Activated B cell treated with CpG ODN at 0.5 μM for 24 hours (primary cell): Measurements from ENCODE around the gene SH3PXD2B. TPM values are rescaled to one million over a fixed set of nuclear protein-coding genes. Genes with fewer than 3 reads are reported as not detected.

ENCODE experiments used
- ATAC-seq: fragments of 200-7000 bp; cut with Tn5 transposase; one replicate; pipeline ENCODE4 v1.10.0; 2021; ENCODE audit warnings: low read depth, mild to moderate bottlenecking, moderate library complexity
- CTCF ChIA-PET: fragments of 350-600 bp; sonication (Branson Sonifier 250); formaldehyde crosslinking; loops from one replicate; lab custom pipeline; 2021; ENCODE audit warnings: antibody characterized with exemption; lab: Charles Lee
- POLR2A ChIA-PET: fragments of 350-600 bp; sonication (Branson Sonifier 250); formaldehyde crosslinking; loops from one replicate; lab custom pipeline; 2021; ENCODE audit warnings: antibody characterized with exemption; lab: Charles Lee
- DNase-seq: peaks from one replicate; pipeline ENCODE4 v3.0.0; 2022
- H3K27ac Mint-ChIP-seq: one replicate; pipeline ENCODE4 v1.8.0; 2020; ENCODE audit warnings: mixed read lengths
- H3K27me3 Mint-ChIP-seq: one replicate; pipeline ENCODE4 v1.8.0; 2021; ENCODE audit warnings: mixed read lengths
- H3K36me3 Mint-ChIP-seq: one replicate; pipeline ENCODE4 v1.8.0; 2021; ENCODE audit warnings: low read depth, mixed read lengths
- H3K4me1 Mint-ChIP-seq: one replicate; pipeline ENCODE4 v1.8.0; 2021; ENCODE audit warnings: mixed read lengths
- H3K4me3 Mint-ChIP-seq: one replicate; pipeline ENCODE4 v1.8.0; 2020; ENCODE audit warnings: mild to moderate bottlenecking, mixed read lengths
- H3K9me3 Mint-ChIP-seq: one replicate; pipeline ENCODE4 v1.8.0; 2020; ENCODE audit warnings: mixed read lengths
- CTCF ChIP-seq: fragments of 200-600 bp; IDR thresholded peaks from one replicate; pipeline ENCODE4 v1.8.0; 2022; ENCODE audit warnings: antibody characterized with exemption, mild to moderate bottlenecking
- intact Hi-C: fragments of 100-400 bp; cut with micrococcal nuclease; formaldehyde crosslinking; loops from one replicate; pipeline ENCODE4 v1.15.1; 2024
- total RNA-seq: library from RNA; stranded (reverse); gene quantifications from 2 replicates; pipeline ENCODE4 v1.2.3, GENCODE V29; 2022

SH3PXD2B gene
- total RNA-seq, 1 donor from 2014 or later: 0.02 TPM

- Mint-ChIP-seq H3K4me3 (no peak overlapping the region), H3K36me3 (no peaks in the 10 kb centered on the region), H3K4me1 (peaks cover 2% of the 10 kb centered on the region), H3K27me3 (peaks cover 30% of the 10 kb centered on the region), H3K9me3 (peaks cover 5% of the 10 kb centered on the region), H3K27ac (no peak overlapping the region)
- DNase-seq: no peak
- TF ChIP-seq CTCF: no peak
- POLR2A ChIA-PET: no interaction called here
- no peak for ATAC-seq
- intact Hi-C loops: no loop called here
- CTCF ChIA-PET: interaction anchor here (3.5 kb wide), 1 partner anchor 238 kb away, joined by 18 read pairs; no protein-coding TSS in a partner anchor
Measured at GRCh38 chr5:172459783-172460165, 5.4 kb upstream of the SH3PXD2B start.

GRCh38 chr5:172458976-172459782 lies 4.9 kb upstream of the SH3PXD2B start:
- H3K27me3 Mint-ChIP-seq: peaks cover 33% of the 10 kb centered on the region
- intact Hi-C loops: no loop called here

GRCh38 chr5:172456076-172456722 lies 1.9 kb upstream of the SH3PXD2B start:
- ATAC-seq: no peak
- H3K27ac Mint-ChIP-seq: no peak overlapping the region
- no peaks in the 10 kb centered on the region for H3K9me3 Mint-ChIP-seq
- POLR2A ChIA-PET: no interaction called here
- DNase-seq: no peak
- CTCF ChIA-PET: interaction anchor here (1.1 kb wide), 1 partner anchor 241 kb away, joined by 4 read pairs; no protein-coding TSS in a partner anchor
- no peak overlapping the region for H3K4me3 Mint-ChIP-seq
- H3K36me3 Mint-ChIP-seq: no peaks in the 10 kb centered on the region
- peaks cover 55% of the 10 kb centered on the region for H3K27me3 Mint-ChIP-seq
- no peak for TF ChIP-seq CTCF
- peaks cover 13% of the 10 kb centered on the region for H3K4me1 Mint-ChIP-seq
- intact Hi-C loops: no loop called here

More at GRCh38 chr5:172458976-172459782, 4.9 kb upstream of the SH3PXD2B start:
- Mint-ChIP-seq H3K36me3 (no peaks in the 10 kb centered on the region), H3K9me3 (peaks cover 5% of the 10 kb centered on the region), H3K4me1 (peaks cover 5% of the 10 kb centered on the region), H3K4me3 (no peak overlapping the region), H3K27ac (no peak overlapping the region)
- DNase-seq (no peak), ATAC-seq (no peak)
- no peak for TF ChIP-seq CTCF
- ChIA-PET CTCF (interaction anchor here (3.5 kb wide), 1 partner anchor 239 kb away, joined by 18 read pairs; no protein-coding TSS in a partner anchor), POLR2A (no interaction called here)

GRCh38 chr5:172455511-172456061 lies 1.3 kb upstream of the SH3PXD2B start:
- H3K36me3 Mint-ChIP-seq: no peaks in the 10 kb centered on the region
- ATAC-seq (no peak), DNase-seq (no peak)
- no peaks in the 10 kb centered on the region for H3K9me3 Mint-ChIP-seq
- ChIA-PET POLR2A (no interaction called here), CTCF (interaction anchor here (1.1 kb wide), 1 partner anchor 241 kb away, joined by 4 read pairs; no protein-coding TSS in a partner anchor)
- no peak for TF ChIP-seq CTCF
- H3K4me3 Mint-ChIP-seq: peak overlapping the region; percentile 78
- H3K4me1 Mint-ChIP-seq: peaks cover 13% of the 10 kb centered on the region
- intact Hi-C loops: no loop called here
- H3K27me3 Mint-ChIP-seq: peaks cover 57% of the 10 kb centered on the region
- no peak overlapping the region for H3K27ac Mint-ChIP-seq

GRCh38 chr5:172455087-172455381 lies 709 bp upstream of the SH3PXD2B start:
- ATAC-seq: no peak
- ChIA-PET POLR2A (no interaction called here), CTCF (no interaction called here)
- Mint-ChIP-seq H3K4me3 (peak overlapping the region; percentile 78), H3K36me3 (no peaks in the 10 kb centered on the region), H3K9me3 (no peaks in the 10 kb centered on the region), H3K27me3 (peaks cover 56% of the 10 kb centered on the region), H3K27ac (no peak overlapping the region), H3K4me1 (peaks cover 13% of the 10 kb centered on the region)
- intact Hi-C loops: no loop called here
- no peak for TF ChIP-seq CTCF
- DNase-seq: no peak
